NCI-H1694 (cell line): ENCODE data around the gene CTXN3.
"Not testable (repeated sequence)": the region's sequence is repeated elsewhere in the genome, so short reads cannot be mapped to it uniquely, and the experiment has no call there.

Experiments
- DNase-seq: peaks from one replicate; lab custom pipeline; 2025; lab: John Stamatoyannopoulos, UW

Gene CTXN3

GRCh38 chr5:127652952-127653611 is 4.2 kb downstream of the CTXN3 start:
- no peak for DNase-seq

- DNase-seq: no peak
Observed at GRCh38 chr5:127656825-127657224, 7.9 kb downstream of the CTXN3 start.

- DNase-seq: no peak
Observed at GRCh38 chr5:127660047-127660733, 11.3 kb downstream of the CTXN3 start.

GRCh38 chr5:127664093-127664492 is 15.2 kb downstream of the CTXN3 start:
- DNase-seq: no peak

GRCh38 chr5:127665641-127666040 is 16.8 kb downstream of the CTXN3 start:
- no peak for DNase-seq

GRCh38 chr5:127666043-127666716 is 17.3 kb downstream of the CTXN3 start:
- DNase-seq: no peak

- DNase-seq: no peak
Observed at GRCh38 chr5:127667926-127668325, 19.0 kb downstream of the CTXN3 start.

GRCh38 chr5:127671218-127671617 is 22.3 kb downstream of the CTXN3 start:
- no peak for DNase-seq

GRCh38 chr5:127673117-127673800 is 24.4 kb downstream of the CTXN3 start:
- DNase-seq: no peak

GRCh38 chr5:127676951-127677350 is 28.1 kb downstream of the CTXN3 start:
- not testable (repeated sequence) for DNase-seq

- not testable (repeated sequence) for DNase-seq
Observed at GRCh38 chr5:127679691-127680330, 30.9 kb downstream of the CTXN3 start.

- DNase-seq: no peak
Observed at GRCh38 chr5:127680595-127680994, 31.7 kb downstream of the CTXN3 start.

GRCh38 chr5:127683008-127683407 is 34.1 kb downstream of the CTXN3 start:
- no peak for DNase-seq

- DNase-seq: no peak
Observed at GRCh38 chr5:127684726-127685467, 36.0 kb downstream of the CTXN3 start.

- no peak for DNase-seq
Observed at GRCh38 chr5:127685662-127686061, 36.8 kb downstream of the CTXN3 start.

- DNase-seq: no peak
Observed at GRCh38 chr5:127686424-127686823, 37.5 kb downstream of the CTXN3 start.

GRCh38 chr5:127694518-127695171 is 45.8 kb downstream of the CTXN3 start:
- DNase-seq: no peak

- peak; percentile 16 for DNase-seq
Observed at GRCh38 chr5:127695346-127695745, 46.5 kb downstream of the CTXN3 start.

- no peak for DNase-seq
Observed at GRCh38 chr5:127696683-127697082, 47.8 kb downstream of the CTXN3 start.

GRCh38 chr5:127697894-127698600 is 49.2 kb downstream of the CTXN3 start:
- no peak for DNase-seq
